ENCODE measurements around the gene PRTG.
"Not testable (repeated sequence)": the region's sequence is repeated elsewhere in the genome, so short reads cannot be mapped to it uniquely, and the experiment has no call there.

The PRTG gene

GRCh38 chr15:55618387-55618786 is 124.6 kb downstream of the PRTG start:
- no peak overlapping the region for H3K4me3 ChIP-seq (ENCODE audit: low read length)
- no peak for DNase-seq (ENCODE audit: low read depth)
- TF ChIP-seq CTCF (conservative IDR thresholded peaks at IDR 0.05; ENCODE audit: low read length), result no peak

- no peak for DNase-seq (ENCODE audit: low read depth)
- TF ChIP-seq CTCF (conservative IDR thresholded peaks at IDR 0.05; ENCODE audit: low read length), result no peak
- H3K4me3 ChIP-seq (ENCODE audit: low read length), result no peak overlapping the region
Observed at GRCh38 chr15:55615445-55615844, 127.5 kb downstream of the PRTG start.

GRCh38 chr15:55613727-55614126 is 129.2 kb downstream of the PRTG start:
- DNase-seq (ENCODE audit: low read depth), result no peak
- H3K4me3 ChIP-seq (ENCODE audit: low read length), result no peak overlapping the region
- TF ChIP-seq CTCF (conservative IDR thresholded peaks at IDR 0.05; ENCODE audit: low read length), result no peak

GRCh38 chr15:55606214-55606613 is 136.7 kb downstream of the PRTG start:
- no peak overlapping the region for H3K4me3 ChIP-seq (ENCODE audit: low read length)
- DNase-seq (ENCODE audit: low read depth), result no peak
- no peak for TF ChIP-seq CTCF (conservative IDR thresholded peaks at IDR 0.05; ENCODE audit: low read length)

GRCh38 chr15:55601374-55601773 is 141.6 kb downstream of the PRTG start:
- TF ChIP-seq CTCF (conservative IDR thresholded peaks at IDR 0.05; ENCODE audit: low read length), result no peak
- no peak overlapping the region for H3K4me3 ChIP-seq (ENCODE audit: low read length)
- no peak for DNase-seq (ENCODE audit: low read depth)

- H3K4me3 ChIP-seq (ENCODE audit: low read length), result no peak overlapping the region
- no peak for DNase-seq (ENCODE audit: low read depth)
- no peak for TF ChIP-seq CTCF (conservative IDR thresholded peaks at IDR 0.05; ENCODE audit: low read length)
Observed at GRCh38 chr15:55599439-55599838, 143.5 kb downstream of the PRTG start.

GRCh38 chr15:55593019-55593418 is 149.9 kb downstream of the PRTG start:
- not testable (repeated sequence) for DNase-seq (ENCODE audit: low read depth); H3K4me3 ChIP-seq (ENCODE audit: low read length)

GRCh38 chr15:55590788-55591187 is 152.2 kb downstream of the PRTG start:
- DNase-seq (ENCODE audit: low read depth), result no peak
- H3K4me3 ChIP-seq (ENCODE audit: low read length), result no peak overlapping the region
- no peak for TF ChIP-seq CTCF (conservative IDR thresholded peaks at IDR 0.05; ENCODE audit: low read length)

Data from AG10803 (cell line).